Stimulated activated CD4-positive, alpha-beta T cell treated with anti-CD3 and anti-CD28 coated beads, TNF-alpha, amount 100 ng/mL, for 48 hours (primary cell): ENCODE data around the gene RPS6KL1.

Experiments
- DNase-seq, 3 donors: peaks; one replicate each; pipeline ENCODE4 v3.0.0-alpha.2; 2020; ENCODE audit warnings: low read depth in 3 of 3

Gene RPS6KL1

GRCh38 chr14:74951443-74952179 lies 28.6 kb upstream of the RPS6KL1 start:
- DNase-seq = no peak

- DNase-seq = no peak
Observed at GRCh38 chr14:74950795-74951442, 27.9 kb upstream of the RPS6KL1 start.

GRCh38 chr14:74949859-74950573 lies 27.0 kb upstream of the RPS6KL1 start:
- no peak for DNase-seq

GRCh38 chr14:74949191-74949601 lies 26.1 kb upstream of the RPS6KL1 start:
- no peak for DNase-seq

- no peak for DNase-seq
Observed at GRCh38 chr14:74948228-74949175, 25.4 kb upstream of the RPS6KL1 start.

- no peak for DNase-seq
Observed at GRCh38 chr14:74947353-74948227, 24.5 kb upstream of the RPS6KL1 start.

- DNase-seq = no peak
Observed at GRCh38 chr14:74946659-74947281, 23.7 kb upstream of the RPS6KL1 start.

- peak; percentile 45 to 72 (median 55) for DNase-seq
Observed at GRCh38 chr14:74945852-74946658, 23.0 kb upstream of the RPS6KL1 start.

GRCh38 chr14:74945261-74945851 lies 22.3 kb upstream of the RPS6KL1 start:
- peak in 1 of 3 donors; percentile 19 for DNase-seq

GRCh38 chr14:74942608-74943007 lies 19.5 kb upstream of the RPS6KL1 start:
- DNase-seq = no peak

GRCh38 chr14:74942181-74942580 lies 19.1 kb upstream of the RPS6KL1 start:
- no peak for DNase-seq

GRCh38 chr14:74941676-74942097 lies 18.6 kb upstream of the RPS6KL1 start:
- DNase-seq = peak; percentile 28 to 60 (median 52)

GRCh38 chr14:74940956-74941565 lies 18.0 kb upstream of the RPS6KL1 start:
- no peak for DNase-seq

GRCh38 chr14:74938531-74939495 lies 15.8 kb upstream of the RPS6KL1 start:
- no peak for DNase-seq

GRCh38 chr14:74937171-74937570 lies 14.1 kb upstream of the RPS6KL1 start:
- DNase-seq = no peak

- no peak for DNase-seq
Observed at GRCh38 chr14:74936731-74937130, 13.7 kb upstream of the RPS6KL1 start.

- DNase-seq = no peak
Observed at GRCh38 chr14:74936151-74936550, 13.1 kb upstream of the RPS6KL1 start.
